Mucosa of rectum (tissue), 2 donors: ENCODE results near the gene NDST3.

Source experiments
- H3K27ac ChIP-seq, 2 donors: one replicate each; pipeline ENCODE4 v1.7.0; 2013; ENCODE audit warnings: inconsistent platforms in 2 of 2, low read depth in 2 of 2, low read length in 2 of 2
- H3K27me3 ChIP-seq, 2 donors: one replicate each; pipeline ENCODE4 v1.7.0; 2013; ENCODE audit warnings: low read length in 2 of 2; ENCODE audit not compliant: control insufficient read depth in 2 of 2, insufficient read depth in 2 of 2
- H3K36me3 ChIP-seq, 2 donors: one replicate each; pipeline ENCODE4 v1.7.0; 2013; ENCODE audit warnings: low read length in 2 of 2; ENCODE audit not compliant: control insufficient read depth in 2 of 2, insufficient read depth in 2 of 2
- H3K4me1 ChIP-seq, 2 donors: one replicate each; pipeline ENCODE4 v1.7.0; 2013; ENCODE audit warnings: low read length in 2 of 2, mild to moderate bottlenecking in 1 of 2; ENCODE audit not compliant: control insufficient read depth in 2 of 2, insufficient read depth in 2 of 2
- H3K4me3 ChIP-seq, 2 donors: one replicate each; pipeline ENCODE4 v1.7.0; 2013; ENCODE audit warnings: low read length in 2 of 2
- H3K9ac ChIP-seq, 2 donors: one replicate each; pipeline ENCODE4 v1.7.0; 2013; ENCODE audit warnings: low read length in 2 of 2, low read depth in 1 of 2, mild to moderate bottlenecking in 1 of 2
- H3K9me3 ChIP-seq, 2 donors: one replicate each; pipeline ENCODE4 v1.7.0; 2013; ENCODE audit warnings: low read length in 2 of 2; ENCODE audit not compliant: control insufficient read depth in 2 of 2
- donor health status: healthy.
- donor health status: Normal muscosa, but diverticular disease.

NDST3 gene

GRCh38 chr4:118171381-118171780 lies 137.1 kb downstream of the NDST3 start:
- Histone ChIP-seq H3K9ac (no peak overlapping the region), H3K27ac (no peak overlapping the region), H3K9me3 (no peaks in the 10 kb centered on the region), H3K4me1 (no peaks in the 10 kb centered on the region), H3K4me3 (no peak overlapping the region), H3K27me3 (no peaks in the 10 kb centered on the region), H3K36me3 (no peaks in the 10 kb centered on the region)

GRCh38 chr4:118173126-118173525 lies 138.8 kb downstream of the NDST3 start:
- H3K27ac ChIP-seq = no peak overlapping the region
- no peak overlapping the region for H3K4me3 ChIP-seq
- no peaks in the 10 kb centered on the region for H3K36me3 ChIP-seq
- H3K9ac ChIP-seq = no peak overlapping the region
- no peaks in the 10 kb centered on the region for H3K9me3 ChIP-seq
- H3K4me1 ChIP-seq = no peaks in the 10 kb centered on the region
- H3K27me3 ChIP-seq = no peaks in the 10 kb centered on the region

GRCh38 chr4:118173956-118174725 lies 139.9 kb downstream of the NDST3 start:
- H3K9ac ChIP-seq = no peak overlapping the region
- no peaks in the 10 kb centered on the region for H3K27me3 ChIP-seq
- no peaks in the 10 kb centered on the region for H3K9me3 ChIP-seq
- no peak overlapping the region for H3K4me3 ChIP-seq
- H3K36me3 ChIP-seq = no peaks in the 10 kb centered on the region
- no peaks in the 10 kb centered on the region for H3K4me1 ChIP-seq
- no peak overlapping the region for H3K27ac ChIP-seq

GRCh38 chr4:118175506-118175905 lies 141.2 kb downstream of the NDST3 start:
- no peaks in the 10 kb centered on the region for H3K4me1 ChIP-seq
- H3K9me3 ChIP-seq = no peaks in the 10 kb centered on the region
- no peak overlapping the region for H3K27ac ChIP-seq
- H3K27me3 ChIP-seq = no peaks in the 10 kb centered on the region
- no peak overlapping the region for H3K9ac ChIP-seq
- no peak overlapping the region for H3K4me3 ChIP-seq
- no peaks in the 10 kb centered on the region for H3K36me3 ChIP-seq

GRCh38 chr4:118177126-118177525 lies 142.8 kb downstream of the NDST3 start:
- H3K9me3 ChIP-seq = no peaks in the 10 kb centered on the region
- H3K27me3 ChIP-seq = no peaks in the 10 kb centered on the region
- no peak overlapping the region for H3K4me3 ChIP-seq
- no peak overlapping the region for H3K9ac ChIP-seq
- no peaks in the 10 kb centered on the region for H3K36me3 ChIP-seq
- H3K27ac ChIP-seq = no peak overlapping the region
- H3K4me1 ChIP-seq = no peaks in the 10 kb centered on the region

- Histone ChIP-seq H3K9me3 (no peaks in the 10 kb centered on the region), H3K27me3 (no peaks in the 10 kb centered on the region), H3K4me3 (no peak overlapping the region), H3K9ac (no peak overlapping the region), H3K4me1 (no peaks in the 10 kb centered on the region), H3K27ac (no peak overlapping the region), H3K36me3 (no peaks in the 10 kb centered on the region)
These were observed 146.5 kb downstream of the NDST3 start for GRCh38 chr4:118180776-118181175.

GRCh38 chr4:118190903-118191302 lies 156.6 kb downstream of the NDST3 start:
- Histone ChIP-seq H3K4me1 (no peaks in the 10 kb centered on the region), H3K9me3 (no peaks in the 10 kb centered on the region), H3K27ac (no peak overlapping the region), H3K9ac (no peak overlapping the region), H3K27me3 (no peaks in the 10 kb centered on the region), H3K36me3 (no peaks in the 10 kb centered on the region), H3K4me3 (no peak overlapping the region)

- no peaks in the 10 kb centered on the region for H3K4me1 ChIP-seq
- no peak overlapping the region for H3K27ac ChIP-seq
These were observed 159.1 kb downstream of the NDST3 start for GRCh38 chr4:118193421-118193820.

GRCh38 chr4:118206627-118207026 lies 172.3 kb downstream of the NDST3 start:
- H3K27ac ChIP-seq = no peak overlapping the region
- no peak overlapping the region for H3K9ac ChIP-seq
- no peaks in the 10 kb centered on the region for H3K9me3 ChIP-seq
- H3K27me3 ChIP-seq = no peaks in the 10 kb centered on the region
- H3K36me3 ChIP-seq = no peaks in the 10 kb centered on the region
- H3K4me3 ChIP-seq = no peak overlapping the region
- no peaks in the 10 kb centered on the region for H3K4me1 ChIP-seq

More at GRCh38 chr4:118193421-118193820, 159.1 kb downstream of the NDST3 start:
- Histone ChIP-seq H3K36me3 (no peaks in the 10 kb centered on the region), H3K9me3 (no peaks in the 10 kb centered on the region), H3K27me3 (no peaks in the 10 kb centered on the region), H3K9ac (no peak overlapping the region), H3K4me3 (no peak overlapping the region)

- H3K9ac ChIP-seq = no peak overlapping the region
- H3K36me3 ChIP-seq = no peaks in the 10 kb centered on the region
- H3K4me3 ChIP-seq = no peak overlapping the region
- no peaks in the 10 kb centered on the region for H3K27me3 ChIP-seq
- no peaks in the 10 kb centered on the region for H3K4me1 ChIP-seq
- H3K9me3 ChIP-seq = no peaks in the 10 kb centered on the region
- H3K27ac ChIP-seq = no peak overlapping the region
These were observed 178.8 kb downstream of the NDST3 start for GRCh38 chr4:118213101-118213500.
